H1 (cell line): ENCODE data around the gene OR51E1. TPM values are rescaled to one million over a fixed set of nuclear protein-coding genes. Genes with fewer than 3 reads are reported as not detected.

Experiments
- RFX5 ChIP-seq: IDR thresholded peaks from 2 replicates; pipeline ENCODE4 v1.6.1; 2011; ENCODE audit warnings: low read depth, low read length, improper control_type of control experiment, borderline replicate concordance
- polyA plus RNA-seq, 7 experiments: library from polyadenylated mRNA; depleted of rRNA in 3 of 7; stranded (reverse) in 5 of 7; unstranded in 2 of 7; fragments of >200 nt in 5 of 7; fragments of 200-250 nt in 2 of 7; gene quantifications; 1 replicate in 5 of 7; 2 replicates in 1 of 7; 4 replicates in 1 of 7; pipeline versions ENCODE4 v1.2.1 to v1.2.3, GENCODE V29; 2011 to 2013; ENCODE audit warnings: missing spikeins in 2 of 7, mixed read lengths in 2 of 7
- total RNA-seq: library from RNA; stranded (reverse); fragmentation: NEBNext Ultra II Directional; extraction: Animal tissue kit (Norgen Biotek cat#: 25700); gene quantifications from 2 replicates; pipeline ENCODE4 v1.2.1, GENCODE V29; 2021
- TF ChIP-seq, protein P1 (sequence below), 3 experiments: IDR thresholded peaks; 1 replicate in 2 of 3; 2 replicates in 1 of 3; pipeline versions ENCODE4 v1.5.1 to v1.6.1; 2011; ENCODE audit warnings: low read length in 3 of 3, mild to moderate bottlenecking in 3 of 3, inconsistent platforms in 2 of 3, low read depth in 1 of 3, moderate library complexity in 1 of 3; ENCODE audit not compliant: insufficient read depth in 1 of 3; ENCODE audit errors: control extremely low read depth in 1 of 3

OR51E1 gene
- total and polyA plus RNA-seq, 2 of the 8 experiments (the other 6 are each of a cell fraction or from before 2014, with no cell fraction given) = not detected

DNA sequence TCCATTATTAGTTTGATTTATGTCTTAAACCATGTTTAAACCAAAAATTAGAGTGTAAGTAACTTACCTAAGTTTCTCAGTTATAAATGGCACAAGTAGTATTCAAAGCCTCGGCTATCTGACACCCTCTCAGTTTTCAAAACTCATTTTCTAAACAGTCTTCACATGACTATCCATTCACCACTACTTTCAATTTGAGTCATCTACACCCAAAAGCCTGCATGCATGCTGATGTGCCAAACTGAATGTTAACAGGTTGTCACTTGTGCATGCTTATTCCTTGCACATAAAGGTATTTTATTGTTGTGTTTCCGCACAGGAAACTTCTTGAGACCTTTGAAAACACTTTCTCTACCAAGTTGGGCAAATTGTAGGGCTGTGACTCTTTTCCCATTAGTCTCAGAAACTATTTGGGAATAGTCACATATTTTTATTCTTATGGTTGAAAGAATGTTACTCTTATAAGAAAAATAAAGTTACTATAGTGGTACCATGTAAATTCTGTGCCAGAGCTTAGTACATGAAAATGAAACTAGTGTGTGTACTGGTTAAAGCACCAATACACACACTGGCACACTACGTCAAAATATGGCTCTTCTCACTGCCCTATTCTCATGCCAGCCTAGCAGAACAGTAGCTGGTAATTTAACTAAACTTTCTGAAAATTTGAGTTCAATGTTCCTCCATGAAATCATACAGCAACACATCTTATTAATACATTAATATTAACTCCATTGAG is 56.1 kb downstream of the OR51E1 start (continued):
- TF ChIP-seq, protein P1, sequence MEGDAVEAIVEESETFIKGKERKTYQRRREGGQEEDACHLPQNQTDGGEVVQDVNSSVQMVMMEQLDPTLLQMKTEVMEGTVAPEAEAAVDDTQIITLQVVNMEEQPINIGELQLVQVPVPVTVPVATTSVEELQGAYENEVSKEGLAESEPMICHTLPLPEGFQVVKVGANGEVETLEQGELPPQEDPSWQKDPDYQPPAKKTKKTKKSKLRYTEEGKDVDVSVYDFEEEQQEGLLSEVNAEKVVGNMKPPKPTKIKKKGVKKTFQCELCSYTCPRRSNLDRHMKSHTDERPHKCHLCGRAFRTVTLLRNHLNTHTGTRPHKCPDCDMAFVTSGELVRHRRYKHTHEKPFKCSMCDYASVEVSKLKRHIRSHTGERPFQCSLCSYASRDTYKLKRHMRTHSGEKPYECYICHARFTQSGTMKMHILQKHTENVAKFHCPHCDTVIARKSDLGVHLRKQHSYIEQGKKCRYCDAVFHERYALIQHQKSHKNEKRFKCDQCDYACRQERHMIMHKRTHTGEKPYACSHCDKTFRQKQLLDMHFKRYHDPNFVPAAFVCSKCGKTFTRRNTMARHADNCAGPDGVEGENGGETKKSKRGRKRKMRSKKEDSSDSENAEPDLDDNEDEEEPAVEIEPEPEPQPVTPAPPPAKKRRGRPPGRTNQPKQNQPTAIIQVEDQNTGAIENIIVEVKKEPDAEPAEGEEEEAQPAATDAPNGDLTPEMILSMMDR (IDR thresholded peaks at IDR 0.05; ENCODE audit: control extremely low read depth in 1 of 3, insufficient read depth in 1 of 3, low read depth in 1 of 3, low read length in 3 of 3) = no peak
- TF ChIP-seq RFX5 = no peak
